Measurements from ENCODE around the gene TUBA4B.
"Not testable (repeated sequence)": the region's sequence is repeated elsewhere in the genome, so short reads cannot be mapped to it uniquely, and the experiment has no call there.

Gene TUBA4B

DNA sequence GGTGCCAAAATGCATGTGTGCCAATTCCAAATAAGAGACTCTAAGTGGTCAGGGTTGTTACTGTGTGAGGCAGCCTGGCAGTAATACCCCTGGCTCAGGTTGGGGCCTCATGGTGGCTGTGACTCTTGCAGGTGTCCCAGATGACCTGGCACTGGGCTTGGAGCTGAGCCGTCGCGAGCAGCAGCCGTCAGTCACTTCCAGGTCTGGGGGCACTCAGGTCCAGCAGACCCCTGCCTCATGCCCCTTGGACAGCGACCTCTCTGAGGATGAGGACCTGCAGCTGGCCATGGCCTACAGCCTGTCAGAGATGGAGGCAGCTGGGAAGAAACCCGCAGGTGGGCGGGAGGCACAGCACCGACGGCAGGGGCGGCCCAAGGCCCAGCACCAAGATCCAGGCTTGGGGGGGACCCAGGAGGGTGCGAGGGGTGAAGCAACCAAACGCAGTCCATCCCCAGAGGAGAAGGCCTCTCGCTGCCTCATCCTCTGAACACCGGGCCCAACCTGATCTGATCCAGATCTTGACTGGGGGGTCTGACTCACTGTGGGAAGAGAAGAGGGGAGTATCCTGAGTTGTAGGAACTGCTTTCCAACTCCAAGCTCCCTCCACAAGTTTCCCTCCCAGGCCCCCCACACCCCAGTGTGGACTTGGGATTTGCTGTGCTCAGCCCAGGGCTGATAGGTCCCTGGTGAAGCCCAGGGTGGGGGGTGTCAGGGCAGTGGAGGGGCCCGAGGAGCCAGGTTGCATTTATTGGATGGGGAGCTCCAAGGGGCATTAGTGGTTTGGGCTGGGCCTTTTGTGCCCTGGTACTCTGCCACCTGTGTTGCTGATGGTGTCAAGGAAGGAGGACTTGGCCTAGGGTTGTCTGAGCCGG is 31.7 kb downstream of the TUBA4B start:
- no peak for DNase-seq (ENCODE audit: low read depth)
- TF ChIP-seq, protein P1, sequence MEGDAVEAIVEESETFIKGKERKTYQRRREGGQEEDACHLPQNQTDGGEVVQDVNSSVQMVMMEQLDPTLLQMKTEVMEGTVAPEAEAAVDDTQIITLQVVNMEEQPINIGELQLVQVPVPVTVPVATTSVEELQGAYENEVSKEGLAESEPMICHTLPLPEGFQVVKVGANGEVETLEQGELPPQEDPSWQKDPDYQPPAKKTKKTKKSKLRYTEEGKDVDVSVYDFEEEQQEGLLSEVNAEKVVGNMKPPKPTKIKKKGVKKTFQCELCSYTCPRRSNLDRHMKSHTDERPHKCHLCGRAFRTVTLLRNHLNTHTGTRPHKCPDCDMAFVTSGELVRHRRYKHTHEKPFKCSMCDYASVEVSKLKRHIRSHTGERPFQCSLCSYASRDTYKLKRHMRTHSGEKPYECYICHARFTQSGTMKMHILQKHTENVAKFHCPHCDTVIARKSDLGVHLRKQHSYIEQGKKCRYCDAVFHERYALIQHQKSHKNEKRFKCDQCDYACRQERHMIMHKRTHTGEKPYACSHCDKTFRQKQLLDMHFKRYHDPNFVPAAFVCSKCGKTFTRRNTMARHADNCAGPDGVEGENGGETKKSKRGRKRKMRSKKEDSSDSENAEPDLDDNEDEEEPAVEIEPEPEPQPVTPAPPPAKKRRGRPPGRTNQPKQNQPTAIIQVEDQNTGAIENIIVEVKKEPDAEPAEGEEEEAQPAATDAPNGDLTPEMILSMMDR (conservative IDR thresholded peaks at IDR 0.05; ENCODE audit: low read length): no peak
- H3K4me3 ChIP-seq (ENCODE audit: low read length): no peak overlapping the region

- no peak overlapping the region for H3K4me3 ChIP-seq (ENCODE audit: low read length)
Observed at GRCh38 chr2:219285373-219285735, 32.3 kb downstream of the TUBA4B start.

GRCh38 chr2:219285894-219286425 is 32.9 kb downstream of the TUBA4B start:
- no peak overlapping the region; the same call in 1 of the 2 replicates for H3K4me3 ChIP-seq (ENCODE audit: low read length)

More at GRCh38 chr2:219285373-219285735, 32.3 kb downstream of the TUBA4B start:
- TF ChIP-seq, protein P1 (conservative IDR thresholded peaks at IDR 0.05; ENCODE audit: low read length): no peak
- DNase-seq (ENCODE audit: low read depth): no peak

DNA sequence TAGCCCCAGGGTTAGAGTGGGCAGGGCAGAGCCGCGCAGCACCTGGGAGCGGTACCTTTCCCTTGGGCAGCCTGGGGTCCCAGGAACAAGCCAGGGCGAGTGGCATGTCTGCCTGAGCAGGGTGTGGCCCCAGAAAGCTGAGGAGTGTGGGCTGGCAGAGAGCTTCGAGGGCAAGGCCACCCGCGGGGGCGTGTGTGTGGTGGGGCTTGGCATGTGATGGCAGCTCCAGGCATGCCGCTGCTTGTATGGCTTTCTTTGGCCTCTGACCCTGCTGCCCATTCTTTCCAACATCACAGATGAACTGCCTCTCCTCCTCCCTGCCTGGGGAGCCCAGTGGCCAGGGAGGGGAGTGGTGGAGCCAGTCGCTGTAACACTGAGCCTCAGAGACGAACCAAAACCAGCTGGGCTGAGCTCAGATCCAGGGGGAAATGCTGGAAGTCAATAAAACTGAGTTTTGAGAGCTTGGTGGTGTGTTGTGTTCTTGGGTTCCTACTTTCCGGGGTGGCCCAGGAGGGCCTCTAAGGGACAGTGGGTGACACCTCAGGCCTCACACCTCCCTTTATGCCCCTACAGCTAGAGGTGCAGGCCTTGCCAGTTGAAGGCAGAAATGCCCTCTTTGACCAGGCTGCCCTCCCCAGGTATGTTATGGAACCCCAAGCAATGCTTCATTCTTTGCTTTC is 33.5 kb downstream of the TUBA4B start:
- H3K4me3 ChIP-seq (ENCODE audit: low read length): no peak overlapping the region
- DNase-seq (ENCODE audit: low read depth): no peak
- TF ChIP-seq, protein P1 (conservative IDR thresholded peaks at IDR 0.05; ENCODE audit: low read length): 0 out of 2 replicates have a peak, but pooled peaks have one; percentile 4

More at GRCh38 chr2:219285894-219286425, 32.9 kb downstream of the TUBA4B start:
- TF ChIP-seq, protein P1 (conservative IDR thresholded peaks at IDR 0.05; ENCODE audit: low read length): no peak
- DNase-seq (ENCODE audit: low read depth): peak; percentile 73

GRCh38 chr2:219287116-219287440 is 34.0 kb downstream of the TUBA4B start:
- not testable (repeated sequence) for H3K4me3 ChIP-seq (ENCODE audit: low read length); DNase-seq (ENCODE audit: low read depth)

- TF ChIP-seq, protein P1 (conservative IDR thresholded peaks at IDR 0.05; ENCODE audit: low read length): no peak
Observed at GRCh38 chr2:219287580-219288265, 34.7 kb downstream of the TUBA4B start.

DNA sequence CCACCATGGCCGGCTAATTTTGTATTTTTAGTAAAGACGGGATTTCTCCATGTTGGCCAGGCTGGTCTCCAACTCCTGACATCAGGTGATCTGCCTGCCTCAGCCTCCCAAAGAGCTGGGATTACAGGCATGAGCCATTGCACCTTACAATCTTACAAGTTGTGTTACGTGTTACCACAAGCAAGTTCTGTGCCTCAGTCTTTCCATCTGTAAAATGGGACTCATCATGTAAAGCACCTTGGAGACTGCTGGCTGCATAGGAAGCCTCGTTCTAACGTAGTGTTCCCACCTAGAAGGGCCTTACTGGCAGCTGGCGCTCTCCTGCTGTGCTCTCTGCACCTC is 36.1 kb downstream of the TUBA4B start:
- TF ChIP-seq, protein P1 (conservative IDR thresholded peaks at IDR 0.05; ENCODE audit: low read length): no peak
- no peak overlapping the region; the same call in 1 of the 2 replicates for H3K4me3 ChIP-seq (ENCODE audit: low read length)
- DNase-seq (ENCODE audit: low read depth): no peak

More at GRCh38 chr2:219287580-219288265, 34.7 kb downstream of the TUBA4B start:
- H3K4me3 ChIP-seq (ENCODE audit: low read length): no peak overlapping the region
- DNase-seq (ENCODE audit: low read depth): no peak
